ENCODE results near the gene RCAN2. TPM values are rescaled to one million over a fixed set of nuclear protein-coding genes. Genes with fewer than 3 reads are reported as not detected.

The RCAN2 gene
- total RNA-seq, 1 donor from 2014 or later = 17.0 TPM

DNA sequence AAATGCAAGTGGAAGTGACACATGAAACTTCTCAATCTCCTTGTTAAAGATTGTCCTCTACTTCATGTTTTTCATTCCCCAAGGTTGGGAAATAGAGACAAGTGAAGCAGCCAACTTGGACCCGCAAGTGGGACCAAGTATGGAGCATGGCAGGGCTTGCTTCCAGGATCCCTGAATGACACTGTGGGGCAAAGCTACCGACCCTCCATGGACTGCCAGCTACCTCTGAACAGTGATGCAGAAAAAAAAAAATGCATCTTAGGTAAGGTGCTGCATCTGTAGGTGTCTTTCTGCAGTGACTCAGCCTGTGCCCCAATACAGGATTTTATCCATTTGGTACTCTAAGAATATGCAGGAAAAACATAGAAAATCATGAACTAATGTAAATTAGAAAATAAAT, 201.4 kb downstream of the RCAN2 start:
- no peak overlapping the region for H3K27ac Mint-ChIP-seq (ENCODE audit: unreplicated experiment)
- DNase-seq (ENCODE audit: low spot score) = no peak
- no peaks in the 10 kb centered on the region for H3K9me3 Mint-ChIP-seq (ENCODE audit: unreplicated experiment)
- no peaks in the 10 kb centered on the region for H3K27me3 Mint-ChIP-seq (ENCODE audit: unreplicated experiment)
- H3K4me1 Mint-ChIP-seq (ENCODE audit: unreplicated experiment) = peaks cover 2% of the 10 kb centered on the region
- peaks cover 3% of the 10 kb centered on the region for H3K36me3 Mint-ChIP-seq (ENCODE audit: low read depth, unreplicated experiment)
- no peak overlapping the region for H3K4me3 Mint-ChIP-seq (ENCODE audit: unreplicated experiment)
- TF ChIP-seq, protein P1, sequence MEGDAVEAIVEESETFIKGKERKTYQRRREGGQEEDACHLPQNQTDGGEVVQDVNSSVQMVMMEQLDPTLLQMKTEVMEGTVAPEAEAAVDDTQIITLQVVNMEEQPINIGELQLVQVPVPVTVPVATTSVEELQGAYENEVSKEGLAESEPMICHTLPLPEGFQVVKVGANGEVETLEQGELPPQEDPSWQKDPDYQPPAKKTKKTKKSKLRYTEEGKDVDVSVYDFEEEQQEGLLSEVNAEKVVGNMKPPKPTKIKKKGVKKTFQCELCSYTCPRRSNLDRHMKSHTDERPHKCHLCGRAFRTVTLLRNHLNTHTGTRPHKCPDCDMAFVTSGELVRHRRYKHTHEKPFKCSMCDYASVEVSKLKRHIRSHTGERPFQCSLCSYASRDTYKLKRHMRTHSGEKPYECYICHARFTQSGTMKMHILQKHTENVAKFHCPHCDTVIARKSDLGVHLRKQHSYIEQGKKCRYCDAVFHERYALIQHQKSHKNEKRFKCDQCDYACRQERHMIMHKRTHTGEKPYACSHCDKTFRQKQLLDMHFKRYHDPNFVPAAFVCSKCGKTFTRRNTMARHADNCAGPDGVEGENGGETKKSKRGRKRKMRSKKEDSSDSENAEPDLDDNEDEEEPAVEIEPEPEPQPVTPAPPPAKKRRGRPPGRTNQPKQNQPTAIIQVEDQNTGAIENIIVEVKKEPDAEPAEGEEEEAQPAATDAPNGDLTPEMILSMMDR (IDR thresholded peaks at IDR 0.05; ENCODE audit: unreplicated experiment) = no peak

DNA sequence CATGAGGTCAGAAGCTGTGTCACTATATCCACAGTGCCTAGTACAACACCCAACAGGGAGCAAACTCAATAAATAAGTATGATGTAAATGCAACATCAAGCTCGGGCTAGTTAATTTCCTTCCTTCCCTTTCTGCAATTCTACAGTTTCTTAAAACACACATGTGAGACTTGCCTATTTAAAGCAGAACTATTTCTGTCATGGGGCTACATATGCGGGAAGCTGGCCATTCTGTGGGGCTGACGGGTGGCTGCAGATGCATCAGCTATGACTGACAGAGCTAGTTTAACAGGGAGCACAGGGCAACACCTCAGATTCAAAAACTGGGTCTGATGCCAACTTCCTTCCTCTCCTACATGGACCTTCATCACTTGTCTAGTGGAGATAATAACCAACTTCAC, 202.4 kb downstream of the RCAN2 start:
- Mint-ChIP-seq H3K27ac (ENCODE audit: unreplicated experiment) (no peak overlapping the region), H3K9me3 (ENCODE audit: unreplicated experiment) (no peaks in the 10 kb centered on the region), H3K27me3 (ENCODE audit: unreplicated experiment) (no peaks in the 10 kb centered on the region), H3K4me3 (ENCODE audit: unreplicated experiment) (no peak overlapping the region), H3K4me1 (ENCODE audit: unreplicated experiment) (no peaks in the 10 kb centered on the region), H3K36me3 (ENCODE audit: low read depth, unreplicated experiment) (peaks cover 3% of the 10 kb centered on the region)
- TF ChIP-seq, protein P1 (IDR thresholded peaks at IDR 0.05; ENCODE audit: unreplicated experiment) = no peak
- no peak for DNase-seq (ENCODE audit: low spot score)

DNA sequence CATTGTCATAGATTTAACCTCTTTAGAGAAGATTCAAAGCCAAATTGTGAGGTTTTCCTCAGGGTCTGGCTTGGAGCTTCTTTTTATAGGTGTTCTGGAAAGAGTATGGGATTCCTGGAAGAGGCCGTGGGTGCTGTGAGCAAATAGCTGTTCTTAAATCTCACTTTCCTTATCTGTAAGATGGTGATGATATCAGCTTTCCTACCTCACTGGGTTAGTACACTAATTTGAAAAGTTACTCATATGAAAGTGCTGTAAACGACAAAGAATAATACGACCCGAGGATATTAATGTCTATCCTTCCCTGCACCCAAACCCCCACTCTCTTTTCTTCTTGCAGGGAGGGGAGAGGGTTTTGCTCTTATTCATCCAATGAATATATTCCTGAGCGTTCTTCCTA, 203.6 kb downstream of the RCAN2 start:
- Mint-ChIP-seq H3K27ac (ENCODE audit: unreplicated experiment) (no peak overlapping the region), H3K27me3 (ENCODE audit: unreplicated experiment) (no peaks in the 10 kb centered on the region), H3K4me3 (ENCODE audit: unreplicated experiment) (no peak overlapping the region), H3K4me1 (ENCODE audit: unreplicated experiment) (no peaks in the 10 kb centered on the region), H3K36me3 (ENCODE audit: low read depth, unreplicated experiment) (peaks cover 3% of the 10 kb centered on the region), H3K9me3 (ENCODE audit: unreplicated experiment) (no peaks in the 10 kb centered on the region)
- TF ChIP-seq, protein P1 (IDR thresholded peaks at IDR 0.05; ENCODE audit: unreplicated experiment) = no peak
- DNase-seq (ENCODE audit: low spot score) = no peak

DNA sequence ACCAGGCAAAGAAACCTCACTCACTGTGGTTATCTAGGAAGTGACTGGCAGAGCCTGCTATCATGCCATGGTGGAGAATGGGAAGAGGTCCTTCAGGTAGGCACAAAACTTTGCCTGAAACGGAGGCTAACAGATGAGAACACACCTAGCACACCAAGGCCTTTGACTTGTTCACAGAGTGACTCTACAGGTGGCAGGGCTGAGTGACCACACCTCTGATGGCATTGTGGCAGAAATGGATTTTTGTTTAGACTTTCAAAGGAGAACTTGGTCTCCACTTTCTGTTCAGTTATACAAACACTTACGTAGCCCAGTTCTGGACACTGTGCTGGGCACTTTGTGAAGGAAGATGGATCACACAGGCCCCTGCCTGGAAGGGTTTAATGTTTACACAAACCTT, 204.2 kb downstream of the RCAN2 start:
- H3K4me3 Mint-ChIP-seq (ENCODE audit: unreplicated experiment) = no peak overlapping the region
- no peak for DNase-seq (ENCODE audit: low spot score)
- no peaks in the 10 kb centered on the region for H3K27me3 Mint-ChIP-seq (ENCODE audit: unreplicated experiment)
- no peaks in the 10 kb centered on the region for H3K9me3 Mint-ChIP-seq (ENCODE audit: unreplicated experiment)
- H3K36me3 Mint-ChIP-seq (ENCODE audit: low read depth, unreplicated experiment) = peaks cover 3% of the 10 kb centered on the region
- H3K27ac Mint-ChIP-seq (ENCODE audit: unreplicated experiment) = no peak overlapping the region
- TF ChIP-seq, protein P1 (IDR thresholded peaks at IDR 0.05; ENCODE audit: unreplicated experiment) = no peak
- no peaks in the 10 kb centered on the region for H3K4me1 Mint-ChIP-seq (ENCODE audit: unreplicated experiment)

DNA sequence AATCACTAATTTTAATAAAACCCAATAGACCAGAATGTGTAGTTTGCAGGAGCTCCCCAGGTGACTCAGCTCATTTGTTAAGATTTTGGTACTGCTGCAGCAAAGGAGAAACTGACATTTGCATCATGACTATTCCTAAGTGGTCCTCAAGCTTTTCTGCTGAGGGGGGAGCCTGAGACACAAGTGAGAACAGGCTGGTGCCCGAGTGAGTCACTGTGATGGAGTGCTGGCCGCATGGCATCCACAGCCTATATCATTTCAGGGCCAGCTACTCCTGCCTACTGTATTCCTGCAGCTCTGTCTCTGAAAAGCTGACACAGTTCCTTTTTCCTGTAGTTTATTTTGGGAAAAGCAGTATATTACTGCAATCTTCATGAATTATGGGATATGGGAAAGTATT, 206.8 kb downstream of the RCAN2 start:
- TF ChIP-seq, protein P1 (IDR thresholded peaks at IDR 0.05; ENCODE audit: unreplicated experiment) = no peak
- Mint-ChIP-seq H3K27ac (ENCODE audit: unreplicated experiment) (no peak overlapping the region), H3K27me3 (ENCODE audit: unreplicated experiment) (no peaks in the 10 kb centered on the region), H3K4me1 (ENCODE audit: unreplicated experiment) (no peaks in the 10 kb centered on the region), H3K36me3 (ENCODE audit: low read depth, unreplicated experiment) (peaks cover 3% of the 10 kb centered on the region), H3K9me3 (ENCODE audit: unreplicated experiment) (no peaks in the 10 kb centered on the region), H3K4me3 (ENCODE audit: unreplicated experiment) (no peak overlapping the region)
- no peak for DNase-seq (ENCODE audit: low spot score)
